Lung (tissue), 12 donors: Measurements from ENCODE around the gene DNM1L. TPM values are rescaled to one million over a fixed set of nuclear protein-coding genes. Genes with fewer than 3 reads are reported as not detected.
"Not testable (repeated sequence)": the region's sequence is repeated elsewhere in the genome, so short reads cannot be mapped to it uniquely, and the experiment has no call there.

Experiments used
- ATAC-seq: fragments of 200-7000 bp; cut with Tn5 transposase; one replicate; pipeline ENCODE4 v1.9.1; 2020; ENCODE audit warnings: moderate number of reproducible peaks; ENCODE audit not compliant: insufficient read depth, low FRiP score
- DNase-seq, 3 donors: peaks; one replicate each; pipeline ENCODE4 v3.0.0-alpha.2; 2013 to 2017
- H3K27ac ChIP-seq, 2 donors: one replicate each; pipeline ENCODE4 v1.5.1; 2013; ENCODE audit warnings: mild to moderate bottlenecking in 2 of 2, moderate library complexity in 2 of 2, control low read depth in 1 of 2, inconsistent platforms in 1 of 2, low read depth in 1 of 2, low read length in 1 of 2
- H3K27me3 ChIP-seq, 3 donors: one replicate each; pipeline ENCODE4 v1.5.1; 2013; ENCODE audit warnings: low read length in 2 of 3; ENCODE audit not compliant: control insufficient read depth in 3 of 3, insufficient read depth in 3 of 3
- H3K36me3 ChIP-seq, 4 donors: one replicate each; pipeline ENCODE4 v1.5.1; 2013; ENCODE audit warnings: low read length in 4 of 4, mild to moderate bottlenecking in 1 of 4, moderate library complexity in 1 of 4; ENCODE audit not compliant: control insufficient read depth in 4 of 4, insufficient read depth in 4 of 4
- H3K4me1 ChIP-seq, 5 donors: one replicate each; pipeline ENCODE4 v1.5.1; 2013; ENCODE audit warnings: low read length in 5 of 5, mild to moderate bottlenecking in 2 of 5, moderate library complexity in 1 of 5; ENCODE audit not compliant: control insufficient read depth in 5 of 5, insufficient read depth in 5 of 5
- H3K4me3 ChIP-seq: one replicate; pipeline ENCODE4 v1.5.1; 2013; ENCODE audit warnings: mild to moderate bottlenecking, control low read depth, moderate library complexity
- H3K9ac ChIP-seq, 2 donors: one replicate each; pipeline ENCODE4 v1.5.1; 2013; ENCODE audit warnings: low read length in 2 of 2, control low read depth in 1 of 2; ENCODE audit not compliant: insufficient read depth in 1 of 2
- H3K9me3 ChIP-seq, 4 donors: one replicate each; pipeline ENCODE4 v1.5.1; 2013; ENCODE audit warnings: low read length in 3 of 4, mild to moderate bottlenecking in 1 of 4, moderate library complexity in 1 of 4; ENCODE audit not compliant: control insufficient read depth in 4 of 4, insufficient read depth in 3 of 4
- CTCF ChIP-seq: IDR thresholded peaks from 2 replicates; pipeline ENCODE4 v1.5.1; 2012; ENCODE audit warnings: mild to moderate bottlenecking; ENCODE audit errors: control extremely low read depth, extremely low read depth
- WGBS, 2 donors: extraction: QIAGEN DNeasy Blood & Tissue Kit; methylation state at CpG; one replicate each; pipeline ENCODE4 v1.1.7; 2013; 5-methylcytosine and 5-hydroxymethylcytosine counted together
- polyA plus RNA-seq, 2 donors: library from polyadenylated mRNA; stranded (reverse); fragments of 200-250 nt; gene quantifications; one replicate each; pipeline ENCODE4 v1.2.1, GENCODE V29; 2013
- total RNA-seq, 2 donors: library from RNA; depleted of rRNA in 1 of 2; stranded (reverse); fragments of >200 nt in 1 of 2; gene quantifications; one replicate each; pipeline ENCODE4 v1.2.1, GENCODE V29; 2014 to 2021
- donor health status: control.
- donor health status: control.
- donor health status: Bipolar disorder and iron deficiency.
- donor health status: healthy.
- donor health status: DM: yes; HTN: yes; CAD: no.

The DNM1L gene
- total and polyA plus RNA-seq, 4 donors, result 27.4 to 88.1 (median 41.0) TPM

GRCh38 chr12:32708926-32709325, 29.8 kb downstream of the DNM1L start:
- ATAC-seq (no peak), DNase-seq (no peak)
- 96 to 100% methylated on average over 2 of the region's 2 CpGs for WGBS, 2 donors
- TF ChIP-seq CTCF, result no peak
- Histone ChIP-seq H3K9me3 (no peaks in the 10 kb centered on the region), H3K9ac (no peak overlapping the region), H3K36me3 (peaks cover 6 to 22% (median 18%) of the 10 kb centered on the region in 4 donors), H3K4me3 (no peak overlapping the region), H3K27ac (no peak overlapping the region), H3K4me1 (no peaks in the 10 kb centered on the region), H3K27me3 (no peaks in the 10 kb centered on the region)

GRCh38 chr12:32714772-32715171, 35.7 kb downstream of the DNM1L start:
- H3K4me3 ChIP-seq, result no peak overlapping the region
- no peak for DNase-seq
- no peaks in the 10 kb centered on the region for H3K9me3 ChIP-seq
- no peak overlapping the region for H3K27ac ChIP-seq
- H3K36me3 ChIP-seq, result peaks cover 9 to 20% (median 18%) of the 10 kb centered on the region in 4 donors
- no peaks in the 10 kb centered on the region for H3K4me1 ChIP-seq
- ATAC-seq, result no peak
- no peak for TF ChIP-seq CTCF
- 75 to 82% methylated on average over 4 of the region's 4 CpGs for WGBS, 2 donors
- H3K27me3 ChIP-seq, result no peaks in the 10 kb centered on the region
- no peak overlapping the region for H3K9ac ChIP-seq

- ATAC-seq (no peak), DNase-seq (no peak)
- Histone ChIP-seq H3K36me3 (peaks cover 6 to 16% (median 9%) of the 10 kb centered on the region in 4 donors), H3K4me1 (no peaks in the 10 kb centered on the region), H3K27me3 (no peaks in the 10 kb centered on the region), H3K9ac (no peak overlapping the region), H3K4me3 (no peak overlapping the region), H3K27ac (no peak overlapping the region), H3K9me3 (no peaks in the 10 kb centered on the region)
- 96 to 98% methylated on average over 2 of the region's 2 CpGs for WGBS, 2 donors
- no peak for TF ChIP-seq CTCF
These were observed 39.8 kb downstream of the DNM1L start for GRCh38 chr12:32718926-32719325.

GRCh38 chr12:32725308-32725707, 46.2 kb downstream of the DNM1L start:
- ATAC-seq, DNase-seq, H3K4me1 ChIP-seq, H3K27me3 ChIP-seq, H3K9ac ChIP-seq, H3K9me3 ChIP-seq, H3K4me3 ChIP-seq, H3K27ac ChIP-seq: not testable (repeated sequence)
- 95 to 97% methylated on average over 3 of the region's 3 CpGs for WGBS, 2 donors
- peaks cover 6 to 27% (median 21%) of the 10 kb centered on the region in 4 donors for H3K36me3 ChIP-seq
